ENCODE results near the gene ENPP5.

The ENPP5 gene

GRCh38 chr6:46170357-46171289 is at the start of gene ENPP5:
TSS of gene ENPP5 (minus strand) at chr6:46170980. CDS start at chr6:46168262, 2,718 bp downstream.
- DNase-seq (ENCODE audit: low read depth), result peak; percentile 46

- no peak for DNase-seq (ENCODE audit: low read depth)
Measured at GRCh38 chr6:46219661-46220060, 48.9 kb upstream of the ENPP5 start.

- no peak for DNase-seq (ENCODE audit: low read depth)
Measured at GRCh38 chr6:46218457-46218856, 47.7 kb upstream of the ENPP5 start.

- no peak for DNase-seq (ENCODE audit: low read depth)
Measured at GRCh38 chr6:46217671-46218131, 46.9 kb upstream of the ENPP5 start.

GRCh38 chr6:46216879-46217278 is 46.1 kb upstream of the ENPP5 start:
- no peak for DNase-seq (ENCODE audit: low read depth)

- DNase-seq (ENCODE audit: low read depth), result no peak
Measured at GRCh38 chr6:46215777-46216176, 45.0 kb upstream of the ENPP5 start.

GRCh38 chr6:46215213-46215612 is 44.4 kb upstream of the ENPP5 start:
- no peak for DNase-seq (ENCODE audit: low read depth)

GRCh38 chr6:46211917-46212316 is 41.1 kb upstream of the ENPP5 start:
- DNase-seq (ENCODE audit: low read depth), result no peak

GRCh38 chr6:46210294-46210693 is 39.5 kb upstream of the ENPP5 start:
- DNase-seq (ENCODE audit: low read depth), result no peak

- DNase-seq (ENCODE audit: low read depth), result no peak
Measured at GRCh38 chr6:46208303-46208702, 37.5 kb upstream of the ENPP5 start.

GRCh38 chr6:46207174-46207573 is 36.4 kb upstream of the ENPP5 start:
- no peak for DNase-seq (ENCODE audit: low read depth)

GRCh38 chr6:46204880-46205650 is 34.3 kb upstream of the ENPP5 start:
- DNase-seq (ENCODE audit: low read depth), result no peak

GRCh38 chr6:46203391-46204177 is 32.8 kb upstream of the ENPP5 start:
- DNase-seq (ENCODE audit: low read depth), result no peak

- no peak for DNase-seq (ENCODE audit: low read depth)
Measured at GRCh38 chr6:46201702-46202101, 30.9 kb upstream of the ENPP5 start.

GRCh38 chr6:46199387-46199786 is 28.6 kb upstream of the ENPP5 start:
- DNase-seq (ENCODE audit: low read depth), result no peak

GRCh38 chr6:46191961-46192360 is 21.2 kb upstream of the ENPP5 start:
- no peak for DNase-seq (ENCODE audit: low read depth)

GRCh38 chr6:46190889-46191288 is 20.1 kb upstream of the ENPP5 start:
- no peak for DNase-seq (ENCODE audit: low read depth)

GRCh38 chr6:46189726-46190125 is 18.9 kb upstream of the ENPP5 start:
- no peak for DNase-seq (ENCODE audit: low read depth)

GRCh38 chr6:46186583-46186982 is 15.8 kb upstream of the ENPP5 start:
- DNase-seq (ENCODE audit: low read depth), result no peak

GRCh38 chr6:46184114-46184513 is 13.3 kb upstream of the ENPP5 start:
- DNase-seq (ENCODE audit: low read depth), result no peak

GRCh38 chr6:46175976-46176375 is 5.2 kb upstream of the ENPP5 start:
- no peak for DNase-seq (ENCODE audit: low read depth)

GRCh38 chr6:46175446-46175845 is 4.7 kb upstream of the ENPP5 start:
- no peak for DNase-seq (ENCODE audit: low read depth)
